Adrenal gland (tissue), 12 donors: Measurements from ENCODE around the gene REM2. TPM values are rescaled to one million over a fixed set of nuclear protein-coding genes. Genes with fewer than 3 reads are reported as not detected.

Source experiments
- DNase-seq, 7 donors: peaks; one replicate each; pipeline ENCODE4 v3.0.0-alpha.2; 2019 to 2020
- H3K27ac ChIP-seq, 5 donors: fragments of 200-600 bp; sonication (generic) in 4 of 5; 1 replicate in 3 of 5; 2 replicates in 2 of 5; pipeline versions ENCODE4 v1.5.1 to v1.8.0; 2016 to 2020; ENCODE audit warnings: mild to moderate bottlenecking in 1 of 5
- H3K27me3 ChIP-seq: fragments of 200-600 bp; 2 replicates; pipeline ENCODE4 v1.8.0; 2021
- H3K36me3 ChIP-seq, 2 donors: fragments of 200-600 bp; replicated peaks in 1 of 2; 1 replicate in 1 of 2; 2 replicates in 1 of 2; pipeline versions ENCODE4 v1.5.1 to v1.8.0; 2018 to 2022
- H3K4me1 ChIP-seq, 2 donors: fragments of 200-600 bp; replicated peaks in 1 of 2; 1 replicate in 1 of 2; 2 replicates in 1 of 2; pipeline versions ENCODE4 v1.5.1 to v1.8.0; 2018 to 2021
- H3K4me3 ChIP-seq, 4 donors: fragments of 200-600 bp; sonication (generic) in 3 of 4; one replicate each; pipeline ENCODE4 v1.5.1; 2016 to 2018
- H3K9me3 ChIP-seq, 3 donors: fragments of 200-600 bp; sonication (generic) in 1 of 3; replicated peaks in 1 of 3; 1 replicate in 2 of 3; 2 replicates in 1 of 3; pipeline versions ENCODE4 v1.5.1 to v1.8.0; 2016 to 2021
- POLR2A ChIP-seq, 2 donors: fragments of 450-650 bp; IDR thresholded peaks; one replicate each; pipeline ENCODE4 v1.6.1; 2017; ENCODE audit warnings: antibody characterized with exemption in 2 of 2, mild to moderate bottlenecking in 2 of 2, moderate library complexity in 1 of 2
- WGBS, 4 donors: extraction: QIAGEN DNeasy Blood & Tissue Kit in 2 of 4; methylation state at CpG; one replicate each; pipeline versions ENCODE4 v1.1.5 to v1.1.7; 2013 to 2017; 5-methylcytosine and 5-hydroxymethylcytosine counted together
- intact Hi-C, 2 donors: fragments of 100-400 bp; cut with DNase I; formaldehyde crosslinking; loops; one replicate each; pipeline versions ENCODE4 v1.14.1 to v1.15.0; 2022 to 2023
- polyA plus RNA-seq, 3 donors: library from polyadenylated mRNA; stranded (reverse); fragments of 200-250 nt in 2 of 3; fragments of 350-450 nt in 1 of 3; fragmentation: Illumina TruSeq in 1 of 3; extraction: RNeasy Lipid Tissue Mini Kit (QIAGEN cat#74804) in 1 of 3; gene quantifications; one replicate each; pipeline ENCODE4 v1.2.3, GENCODE V29; 2013 to 2014
- total RNA-seq, 9 donors: library from RNA; depleted of rRNA in 4 of 9; stranded (reverse); fragments of >200 nt in 4 of 9; fragments of 120-200 nt in 1 of 9; fragmentation: NEBNext Ultra II Directional in 1 of 9; extraction: Animal tissue kit (Norgen Biotek cat#: 25700) in 1 of 9; gene quantifications; one replicate each; pipeline versions ENCODE4 v1.1.0 to v1.2.4, GENCODE V29; 2013 to 2023
- TF ChIP-seq, protein P1 (sequence below), 6 experiments: fragments of 450-650 bp in 4 of 6; fragments of 200-600 bp in 2 of 6; sonication (generic) in 1 of 6; IDR thresholded peaks; 1 replicate in 5 of 6; 2 replicates in 1 of 6; pipeline versions ENCODE4 v1.5.1 to v1.8.0; 2016 to 2021; ENCODE audit warnings: antibody characterized with exemption in 6 of 6, mild to moderate bottlenecking in 2 of 6, moderate library complexity in 1 of 6
- donor health status: healthy with polysubstance abuse.
- donor health status: Bipolar disorder and iron deficiency.
- donor health status: DM: yes; HTN: yes; CAD: no.
- donor health status: DM: no; HTN: no; CAD: no.
- donor health status: DM: no; HTN: no; CAD: no.
- donor health status: DM: yes; HTN: yes; CAD: no.

REM2 gene
- total and polyA plus RNA-seq, 12 donors, result 0.09 to 1.2 (median 0.26) TPM; not detected in 4

DNA sequence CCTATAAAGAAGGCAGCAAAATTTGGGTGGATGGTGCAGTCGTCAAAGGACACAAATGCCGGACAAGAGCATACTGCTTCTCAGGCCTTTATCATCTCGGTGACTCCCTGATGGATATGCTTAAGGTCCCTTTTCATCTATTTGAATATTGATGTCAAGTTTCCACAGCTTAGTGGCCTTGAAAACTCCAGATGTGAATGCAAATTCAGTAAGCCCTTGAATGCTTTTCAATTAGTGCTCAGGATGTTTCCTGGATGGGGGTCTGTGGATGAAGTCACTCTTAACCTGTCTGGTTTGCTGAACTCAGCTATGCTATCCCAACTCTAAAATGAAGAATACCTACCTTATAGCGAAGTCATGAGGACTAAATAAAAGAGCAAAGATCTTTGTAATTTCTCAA is 10.7 kb downstream of the REM2 start:
- TF ChIP-seq, protein P1, sequence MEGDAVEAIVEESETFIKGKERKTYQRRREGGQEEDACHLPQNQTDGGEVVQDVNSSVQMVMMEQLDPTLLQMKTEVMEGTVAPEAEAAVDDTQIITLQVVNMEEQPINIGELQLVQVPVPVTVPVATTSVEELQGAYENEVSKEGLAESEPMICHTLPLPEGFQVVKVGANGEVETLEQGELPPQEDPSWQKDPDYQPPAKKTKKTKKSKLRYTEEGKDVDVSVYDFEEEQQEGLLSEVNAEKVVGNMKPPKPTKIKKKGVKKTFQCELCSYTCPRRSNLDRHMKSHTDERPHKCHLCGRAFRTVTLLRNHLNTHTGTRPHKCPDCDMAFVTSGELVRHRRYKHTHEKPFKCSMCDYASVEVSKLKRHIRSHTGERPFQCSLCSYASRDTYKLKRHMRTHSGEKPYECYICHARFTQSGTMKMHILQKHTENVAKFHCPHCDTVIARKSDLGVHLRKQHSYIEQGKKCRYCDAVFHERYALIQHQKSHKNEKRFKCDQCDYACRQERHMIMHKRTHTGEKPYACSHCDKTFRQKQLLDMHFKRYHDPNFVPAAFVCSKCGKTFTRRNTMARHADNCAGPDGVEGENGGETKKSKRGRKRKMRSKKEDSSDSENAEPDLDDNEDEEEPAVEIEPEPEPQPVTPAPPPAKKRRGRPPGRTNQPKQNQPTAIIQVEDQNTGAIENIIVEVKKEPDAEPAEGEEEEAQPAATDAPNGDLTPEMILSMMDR (IDR thresholded peaks at IDR 0.05), result no peak
- TF ChIP-seq POLR2A (IDR thresholded peaks at IDR 0.05), result no peak
- Histone ChIP-seq H3K36me3 (no peaks in the 10 kb centered on the region), H3K27me3 (no peaks in the 10 kb centered on the region), H3K4me1 (peaks cover 0 to 7% of the 10 kb centered on the region in 2 donors), H3K27ac (no peak overlapping the region), H3K4me3 (no peak overlapping the region), H3K9me3 (no peaks in the 10 kb centered on the region)
- intact Hi-C loops, result no loop called here
- no peak for DNase-seq
- WGBS, 4 donors, result 90 to 93% (median 91%) methylated on average over 4 of the region's 4 CpGs

DNA sequence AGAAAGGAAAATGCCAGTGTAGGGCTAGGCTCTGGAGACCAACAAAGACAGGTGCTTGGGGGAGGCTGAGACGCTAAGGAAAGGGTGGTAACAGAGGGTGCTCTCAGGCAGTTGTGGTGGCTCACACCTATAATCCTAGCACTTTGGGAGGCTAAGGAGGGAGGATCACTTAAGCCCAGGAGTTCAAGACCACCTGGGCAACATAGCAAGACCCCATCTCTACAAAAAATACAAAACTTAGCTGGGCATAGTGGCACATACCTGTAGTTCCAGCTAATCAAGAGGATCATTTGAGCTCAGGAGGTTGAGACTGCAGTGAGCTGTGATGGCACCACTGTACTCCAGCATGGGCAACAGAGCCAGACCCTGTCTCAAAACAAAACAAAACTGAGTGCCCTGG is 12.4 kb downstream of the REM2 start:
- intact Hi-C loops, result no loop called here
- Histone ChIP-seq H3K4me3 (no peak overlapping the region), H3K36me3 (peaks cover 0 to 6% of the 10 kb centered on the region in 2 donors), H3K9me3 (no peaks in the 10 kb centered on the region), H3K4me1 (peaks cover 0 to 9% of the 10 kb centered on the region in 2 donors), H3K27me3 (no peaks in the 10 kb centered on the region), H3K27ac (no peak overlapping the region)
- 93 to 95% (median 94%) methylated on average over 1 of the region's 1 CpG for WGBS, 4 donors
- no peak for TF ChIP-seq POLR2A (IDR thresholded peaks at IDR 0.05)
- TF ChIP-seq, protein P1 (IDR thresholded peaks at IDR 0.05), result no peak
- DNase-seq, result no peak

DNA sequence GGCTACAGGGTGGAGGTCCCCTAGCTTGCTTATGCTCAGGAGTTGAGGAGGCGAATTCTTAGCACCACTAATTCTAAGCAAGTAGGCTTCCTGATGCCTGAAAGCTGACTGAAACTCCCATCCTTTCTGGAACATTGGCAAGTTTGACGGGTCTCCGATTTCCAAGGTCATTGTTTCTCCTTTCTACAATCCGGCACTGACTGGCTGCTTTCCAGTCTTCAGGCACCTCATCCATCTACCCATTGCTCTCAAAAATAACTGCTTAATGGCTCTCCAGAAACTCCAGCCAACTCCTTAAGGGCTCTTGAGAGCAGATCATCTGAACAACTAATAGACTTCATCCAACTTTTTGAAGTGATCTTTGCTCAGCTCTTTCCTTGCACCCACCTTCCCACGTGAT is 13.3 kb downstream of the REM2 start:
- WGBS, 4 donors, result 57 to 68% (median 63%) methylated on average over 5 of the region's 5 CpGs
- Histone ChIP-seq H3K36me3 (peaks cover 0 to 15% of the 10 kb centered on the region in 2 donors), H3K27me3 (no peaks in the 10 kb centered on the region), H3K27ac (no peak overlapping the region), H3K9me3 (no peaks in the 10 kb centered on the region), H3K4me1 (peaks cover 0 to 9% of the 10 kb centered on the region in 2 donors), H3K4me3 (no peak overlapping the region)
- no peak for TF ChIP-seq POLR2A (IDR thresholded peaks at IDR 0.05)
- TF ChIP-seq, protein P1 (IDR thresholded peaks at IDR 0.05), result no peak
- intact Hi-C loops, result no loop called here
- DNase-seq, result no peak

DNA sequence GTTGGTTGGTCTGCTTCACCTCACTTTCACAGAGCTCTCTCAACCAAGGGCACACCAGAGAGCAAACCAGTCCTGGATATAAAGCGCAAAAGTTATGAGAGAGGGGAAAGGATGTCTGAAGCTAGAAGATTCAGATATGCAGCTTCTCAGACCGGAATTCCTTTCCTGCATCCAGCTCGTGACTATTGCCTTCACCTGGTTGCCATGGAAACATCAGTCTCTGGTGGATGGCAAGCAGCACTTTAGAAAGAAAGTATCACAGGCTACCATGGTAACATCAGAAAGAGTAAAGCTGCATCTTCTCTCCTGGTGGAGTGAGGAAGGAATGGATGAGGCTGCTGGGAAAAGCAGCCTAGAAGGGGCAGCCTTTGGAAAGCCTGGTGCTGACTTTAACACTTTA is 13.7 kb downstream of the REM2 start:
- no peaks in the 10 kb centered on the region for H3K9me3 ChIP-seq
- H3K36me3 ChIP-seq, result peaks cover 0 to 19% of the 10 kb centered on the region in 2 donors
- 86 to 97% (median 91%) methylated on average over 3 of the region's 3 CpGs for WGBS, 4 donors
- H3K4me3 ChIP-seq, result no peak overlapping the region
- peaks cover 0 to 9% of the 10 kb centered on the region in 2 donors for H3K4me1 ChIP-seq
- H3K27me3 ChIP-seq, result no peaks in the 10 kb centered on the region
- intact Hi-C loops, result no loop called here
- TF ChIP-seq, protein P1 (IDR thresholded peaks at IDR 0.05), result no peak
- TF ChIP-seq POLR2A (IDR thresholded peaks at IDR 0.05), result no peak
- no peak for DNase-seq
- H3K27ac ChIP-seq, result no peak overlapping the region
